ENCODE data around the gene RNF182. TPM values are rescaled to one million over a fixed set of nuclear protein-coding genes. Genes with fewer than 3 reads are reported as not detected.

The RNF182 gene
- total RNA-seq, 3 donors from 2014 or later, result 0.66 to 1.5 (median 0.80) TPM

- no peaks in the 10 kb centered on the region for H3K27me3 ChIP-seq
- TF ChIP-seq CTCF (IDR thresholded peaks at IDR 0.05), result no peak
- no peak for TF ChIP-seq POLR2AphosphoS5 (IDR thresholded peaks at IDR 0.05)
- TF ChIP-seq POLR2A (IDR thresholded peaks at IDR 0.05), result no peak
- H3K27ac ChIP-seq, result no peak overlapping the region
- DNase-seq (ENCODE audit: low spot score in 2 of 2), result no peak
- no peak overlapping the region for H3K4me3 ChIP-seq
- no peaks in the 10 kb centered on the region for H3K36me3 ChIP-seq
- H3K9me3 ChIP-seq, result no peaks in the 10 kb centered on the region
- intact Hi-C loops (cut with DNase I; ENCODE audit: low total_unique reads), result no loop called here
- H3K4me1 ChIP-seq, result no peaks in the 10 kb centered on the region
Measured at GRCh38 chr6:13990796-13991195, 66.0 kb downstream of the RNF182 start.

- Histone ChIP-seq H3K27me3 (no peaks in the 10 kb centered on the region), H3K36me3 (no peaks in the 10 kb centered on the region), H3K4me1 (no peaks in the 10 kb centered on the region), H3K27ac (no peak overlapping the region), H3K9me3 (no peaks in the 10 kb centered on the region), H3K4me3 (no peak overlapping the region)
- DNase-seq (ENCODE audit: low spot score in 2 of 2), result no peak
- intact Hi-C loops (cut with DNase I; ENCODE audit: low total_unique reads), result no loop called here
- TF ChIP-seq CTCF (IDR thresholded peaks at IDR 0.05) (no peak), POLR2A (IDR thresholded peaks at IDR 0.05) (no peak), POLR2AphosphoS5 (IDR thresholded peaks at IDR 0.05) (no peak)
Measured at GRCh38 chr6:13991393-13991792, 66.6 kb downstream of the RNF182 start.

DNA sequence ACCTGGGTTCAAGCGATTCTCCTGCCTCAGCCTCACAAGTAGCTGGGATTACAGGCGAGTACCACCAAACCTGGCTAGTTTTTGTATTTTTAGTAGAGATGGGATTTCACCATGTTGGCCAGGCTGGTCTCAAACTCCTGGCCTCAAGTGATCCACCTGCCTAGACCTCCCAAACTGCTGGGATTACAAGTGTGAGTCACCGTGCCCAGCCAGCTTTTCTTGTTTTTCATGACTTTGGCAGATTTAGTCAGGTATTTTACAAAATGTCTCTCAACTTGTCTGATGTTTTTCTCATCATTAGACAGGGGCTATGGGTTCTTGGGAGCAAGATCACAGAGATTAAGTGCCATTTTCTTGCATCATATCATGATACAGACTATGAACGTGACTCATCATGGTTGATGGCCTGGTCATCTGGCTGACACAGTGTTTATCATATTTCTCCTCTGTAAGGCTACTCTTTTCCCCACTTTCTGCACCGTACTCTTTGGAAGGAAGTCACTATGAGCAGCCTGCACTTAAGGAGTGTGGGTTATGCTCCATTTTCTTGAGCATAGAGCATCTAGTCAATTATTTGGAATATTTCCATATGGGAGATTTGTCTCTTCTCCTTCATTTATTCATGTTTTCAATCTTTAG lies 67.8 kb downstream of the RNF182 start:
- TF ChIP-seq POLR2A (IDR thresholded peaks at IDR 0.05) (no peak), POLR2AphosphoS5 (IDR thresholded peaks at IDR 0.05) (no peak), CTCF (IDR thresholded peaks at IDR 0.05) (no peak)
- H3K36me3 ChIP-seq, result no peaks in the 10 kb centered on the region
- no peaks in the 10 kb centered on the region for H3K27me3 ChIP-seq
- intact Hi-C loops (cut with DNase I; ENCODE audit: low total_unique reads), result no loop called here
- no peaks in the 10 kb centered on the region for H3K9me3 ChIP-seq
- H3K4me1 ChIP-seq, result no peaks in the 10 kb centered on the region
- H3K4me3 ChIP-seq, result no peak overlapping the region
- H3K27ac ChIP-seq, result no peak overlapping the region
- DNase-seq (ENCODE audit: low spot score in 2 of 2), result no peak

- H3K36me3 ChIP-seq, result no peaks in the 10 kb centered on the region
- no peak for DNase-seq (ENCODE audit: low spot score in 2 of 2)
Measured at GRCh38 chr6:13993416-13993815, 68.7 kb downstream of the RNF182 start.

More at GRCh38 chr6:13993416-13993815, 68.7 kb downstream of the RNF182 start:
- no peaks in the 10 kb centered on the region for H3K4me1 ChIP-seq
- no peaks in the 10 kb centered on the region for H3K9me3 ChIP-seq
- H3K4me3 ChIP-seq, result no peak overlapping the region
- TF ChIP-seq CTCF (IDR thresholded peaks at IDR 0.05) (no peak), POLR2A (IDR thresholded peaks at IDR 0.05) (no peak), POLR2AphosphoS5 (IDR thresholded peaks at IDR 0.05) (no peak)
- H3K27ac ChIP-seq, result no peak overlapping the region
- intact Hi-C loops (cut with DNase I; ENCODE audit: low total_unique reads), result no loop called here
- H3K27me3 ChIP-seq, result no peaks in the 10 kb centered on the region
